ENCODE data around the gene SASH1. TPM values are rescaled to one million over a fixed set of nuclear protein-coding genes. Genes with fewer than 3 reads are reported as not detected.
A peak's percentile ranks its signal among the peaks of the same experiment; 100 is the strongest.

Gene SASH1
- total RNA-seq, 1 donor from 2014 or later, result 108 TPM

DNA sequence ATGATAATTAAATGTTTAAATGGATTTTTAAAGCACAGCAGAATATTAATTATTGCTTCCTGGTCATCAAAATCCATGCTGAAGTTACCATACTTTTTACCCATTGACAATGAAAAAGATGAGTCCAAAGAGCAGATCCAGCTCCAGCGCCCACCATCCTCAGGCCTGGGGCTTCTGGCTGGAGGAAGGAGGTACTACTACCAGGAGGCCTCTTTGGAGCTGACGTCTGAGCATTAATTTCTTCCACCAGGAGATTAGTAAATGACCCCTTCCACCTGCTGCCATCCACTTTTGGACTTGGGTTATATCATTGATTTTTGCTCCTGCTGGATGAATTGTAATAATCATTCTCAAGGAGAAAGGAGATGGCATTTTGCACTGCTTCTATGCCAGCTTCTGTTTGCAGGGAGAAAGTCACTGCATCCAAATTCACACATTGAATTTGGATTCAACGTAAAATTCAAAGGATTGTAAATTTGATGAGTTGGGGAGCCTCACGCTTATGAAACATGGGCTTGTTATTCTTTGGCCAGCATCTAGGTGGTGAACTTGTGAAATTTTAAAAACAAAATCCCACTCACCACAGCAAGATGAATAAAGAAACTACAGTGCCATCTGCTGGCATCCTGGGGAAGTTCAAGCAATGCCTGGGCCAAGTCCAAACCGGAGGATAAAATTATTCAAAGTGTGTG, 121.8 kb downstream of the SASH1 start:
- H3K27ac ChIP-seq, result peak overlapping the region; percentile 17
- TF ChIP-seq, protein P1, sequence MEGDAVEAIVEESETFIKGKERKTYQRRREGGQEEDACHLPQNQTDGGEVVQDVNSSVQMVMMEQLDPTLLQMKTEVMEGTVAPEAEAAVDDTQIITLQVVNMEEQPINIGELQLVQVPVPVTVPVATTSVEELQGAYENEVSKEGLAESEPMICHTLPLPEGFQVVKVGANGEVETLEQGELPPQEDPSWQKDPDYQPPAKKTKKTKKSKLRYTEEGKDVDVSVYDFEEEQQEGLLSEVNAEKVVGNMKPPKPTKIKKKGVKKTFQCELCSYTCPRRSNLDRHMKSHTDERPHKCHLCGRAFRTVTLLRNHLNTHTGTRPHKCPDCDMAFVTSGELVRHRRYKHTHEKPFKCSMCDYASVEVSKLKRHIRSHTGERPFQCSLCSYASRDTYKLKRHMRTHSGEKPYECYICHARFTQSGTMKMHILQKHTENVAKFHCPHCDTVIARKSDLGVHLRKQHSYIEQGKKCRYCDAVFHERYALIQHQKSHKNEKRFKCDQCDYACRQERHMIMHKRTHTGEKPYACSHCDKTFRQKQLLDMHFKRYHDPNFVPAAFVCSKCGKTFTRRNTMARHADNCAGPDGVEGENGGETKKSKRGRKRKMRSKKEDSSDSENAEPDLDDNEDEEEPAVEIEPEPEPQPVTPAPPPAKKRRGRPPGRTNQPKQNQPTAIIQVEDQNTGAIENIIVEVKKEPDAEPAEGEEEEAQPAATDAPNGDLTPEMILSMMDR (IDR thresholded peaks at IDR 0.05), result peak; percentile 98
- no peak overlapping the region for H3K4me3 ChIP-seq
- no peaks in the 10 kb centered on the region for H3K36me3 ChIP-seq
- H3K27me3 ChIP-seq, result no peaks in the 10 kb centered on the region
- peak; percentile 89 for ATAC-seq
- H3K4me1 ChIP-seq, result peaks cover 37% of the 10 kb centered on the region
- no peaks in the 10 kb centered on the region for H3K9me3 ChIP-seq
- intact Hi-C loops (cut with DNase I), result loop anchor here (5.0 kb wide), 1 partner anchor 287 kb away; no protein-coding TSS in a partner anchor
- no peak for DNase-seq

- DNase-seq, result no peak
- no peak for ATAC-seq
- TF ChIP-seq, protein P1 (IDR thresholded peaks at IDR 0.05), result no peak
- Histone ChIP-seq H3K9me3 (no peaks in the 10 kb centered on the region), H3K4me3 (no peak overlapping the region), H3K27ac (no peak overlapping the region), H3K4me1 (peaks cover 40% of the 10 kb centered on the region), H3K27me3 (no peaks in the 10 kb centered on the region), H3K36me3 (no peaks in the 10 kb centered on the region)
- intact Hi-C loops (cut with DNase I), result loop anchor here (5.0 kb wide), 1 partner anchor 288 kb away; no protein-coding TSS in a partner anchor
Measured at GRCh38 chr6:148465011-148465335, 122.3 kb downstream of the SASH1 start.

- Histone ChIP-seq H3K4me3 (no peak overlapping the region), H3K27ac (no peak overlapping the region), H3K9me3 (no peaks in the 10 kb centered on the region), H3K27me3 (no peaks in the 10 kb centered on the region), H3K4me1 (peaks cover 42% of the 10 kb centered on the region), H3K36me3 (no peaks in the 10 kb centered on the region)
- peak; percentile 36 for ATAC-seq
- intact Hi-C loops (cut with DNase I), result loop anchor here (5.0 kb wide), 1 partner anchor 288 kb away; no protein-coding TSS in a partner anchor
- DNase-seq, result no peak
- TF ChIP-seq, protein P1 (IDR thresholded peaks at IDR 0.05), result no peak
Measured at GRCh38 chr6:148465670-148466069, 123.0 kb downstream of the SASH1 start.

GRCh38 chr6:148466158-148466557, 123.5 kb downstream of the SASH1 start:
- Histone ChIP-seq H3K27ac (no peak overlapping the region), H3K4me3 (no peak overlapping the region), H3K36me3 (no peaks in the 10 kb centered on the region), H3K27me3 (no peaks in the 10 kb centered on the region), H3K9me3 (no peaks in the 10 kb centered on the region), H3K4me1 (peaks cover 40% of the 10 kb centered on the region)
- ATAC-seq (peak; percentile 40), DNase-seq (no peak)
- TF ChIP-seq, protein P1 (IDR thresholded peaks at IDR 0.05), result no peak
- intact Hi-C loops (cut with DNase I), result loop anchor here (5.0 kb wide), 1 partner anchor 289 kb away; no protein-coding TSS in a partner anchor

DNA sequence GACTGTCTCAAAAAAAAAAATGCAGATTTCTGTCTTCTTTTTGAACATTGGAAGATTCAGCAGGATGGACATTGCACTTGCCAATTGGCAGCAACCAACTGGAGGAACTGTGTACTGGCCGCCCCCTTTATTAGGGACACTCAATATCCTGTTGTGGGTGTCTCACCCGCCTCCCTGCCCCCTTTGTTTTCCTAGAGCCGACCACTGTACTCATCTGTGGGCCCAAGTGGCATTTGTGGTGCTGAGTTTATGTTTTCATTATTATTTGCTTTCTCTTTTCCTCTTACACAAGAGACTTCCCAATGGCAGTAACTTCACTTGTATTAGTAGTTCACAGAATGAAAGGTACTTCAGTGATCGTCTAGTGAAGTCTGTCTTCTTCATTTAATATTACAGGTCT, 125.3 kb downstream of the SASH1 start:
- Histone ChIP-seq H3K9me3 (no peaks in the 10 kb centered on the region), H3K4me1 (peaks cover 27% of the 10 kb centered on the region), H3K36me3 (no peaks in the 10 kb centered on the region), H3K27ac (no peak overlapping the region), H3K4me3 (no peak overlapping the region), H3K27me3 (no peaks in the 10 kb centered on the region)
- DNase-seq (no peak), ATAC-seq (no peak)
- TF ChIP-seq, protein P1 (IDR thresholded peaks at IDR 0.05), result no peak
- intact Hi-C loops (cut with DNase I), result loop anchor here (5.0 kb wide), 1 partner anchor 291 kb away; no protein-coding TSS in a partner anchor

All from upper lobe of right lung (tissue), 1 donor.